HCT116 (cell line): ENCODE data around the gene ADGRL3. TPM values are rescaled to one million over a fixed set of nuclear protein-coding genes. Genes with fewer than 3 reads are reported as not detected.

Experiments used
- ATAC-seq: fragments of 200-7000 bp; cut with Tn5 transposase; 2 replicates; pipeline ENCODE4 v1.9.1; 2020; ENCODE audit warnings: mild to moderate bottlenecking, moderate library complexity
- BruUV-seq: library from RNA; stranded (reverse); fragments of 400-500 nt; replicated peaks from 2 replicates; lab custom pipeline; 2021; lab: Mats Ljungman, UMichigan
- CTCF ChIA-PET: fragments of 300-600 bp; sonication (Branson Sonifier 250); formaldehyde crosslinking; loops from one replicate; lab custom pipeline; 2021; ENCODE audit warnings: antibody characterized with exemption; lab: Charles Lee
- POLR2A ChIA-PET: fragments of 300-600, 350-600 bp; sonication (Branson Sonifier 250); formaldehyde crosslinking; loops from one replicate; lab custom pipeline; 2021; ENCODE audit warnings: antibody characterized with exemption; lab: Charles Lee
- RAD21 ChIA-PET, 2 experiments: fragments of 300-600 bp; sonication (Branson Sonifier 250); formaldehyde crosslinking; loops; one replicate each; lab custom pipeline; 2023; ENCODE audit warnings: low total read pairs in 2 of 2; ENCODE audit not compliant: uncharacterized antibody in 2 of 2, unreplicated experiment in 2 of 2, low non-redundant PET in 1 of 2; lab: Charles Lee
- DNase-seq: peaks from one replicate; pipeline ENCODE4 v3.0.0-alpha.2; 2010; ENCODE audit warnings: low read depth, low spot score
- H2AFZ ChIP-seq: fragments of 200-600 bp; shearing (Covaris generic), sonication (generic); 2 replicates; pipeline ENCODE4 v1.6.1; 2017; ENCODE audit warnings: low read depth, mixed run types, mixed read lengths, antibody characterized with exemption, low read length; ENCODE audit not compliant: poor library complexity, severe bottlenecking
- H3K27ac ChIP-seq: 2 replicates; pipeline ENCODE4 v1.5.1; 2012; ENCODE audit warnings: low read depth, low read length
- H3K27me3 ChIP-seq: fragments of 200-600 bp; sonication (generic); 2 replicates; pipeline ENCODE4 v1.6.1; 2016; ENCODE audit warnings: mixed run types, low read length, mixed read lengths; ENCODE audit not compliant: insufficient read depth
- H3K36me3 ChIP-seq, 2 experiments: fragments of 200-500 bp in 1 of 2; fragments of 200-600 bp in 1 of 2; sonication (Bioruptor generic) in 1 of 2; sonication (generic) in 1 of 2; 2 replicates each; pipeline versions ENCODE4 v1.5.1 to v1.6.1; 2014 to 2016; ENCODE audit warnings: low read length in 2 of 2, inconsistent platforms in 1 of 2, mixed read lengths in 1 of 2, mixed run types in 1 of 2; ENCODE audit not compliant: insufficient read depth in 2 of 2, control insufficient read depth in 1 of 2
- H3K4me1 ChIP-seq, 2 experiments: fragments of 200-600 bp in 1 of 2; sonication (generic) in 1 of 2; 2 replicates each; pipeline versions ENCODE4 v1.5.1 to v1.6.1; 2012 to 2017; ENCODE audit warnings: low read length in 2 of 2, inconsistent platforms in 1 of 2, mild to moderate bottlenecking in 1 of 2, mixed read lengths in 1 of 2, mixed run types in 1 of 2, moderate library complexity in 1 of 2; ENCODE audit not compliant: insufficient read depth in 2 of 2, control insufficient read depth in 1 of 2
- H3K4me2 ChIP-seq: fragments of 200-600 bp; sonication (generic); 2 replicates; pipeline ENCODE4 v1.6.1; 2017; ENCODE audit warnings: mixed run types, low read length, mixed read lengths
- H3K4me3 ChIP-seq, 2 experiments: fragments of 200-600 bp in 1 of 2; sonication (generic) in 1 of 2; replicated peaks in 1 of 2; 2 replicates each; pipeline ENCODE4 v1.5.1; 2011 to 2016; ENCODE audit warnings: low read length in 2 of 2, control low read depth in 1 of 2, low read depth in 1 of 2, mild to moderate bottlenecking in 1 of 2, mixed read lengths in 1 of 2, mixed run types in 1 of 2
- H3K79me2 ChIP-seq: fragments of 200-600 bp; sonication (generic); 2 replicates; pipeline ENCODE4 v1.6.1; 2017; ENCODE audit warnings: mild to moderate bottlenecking, mixed run types, low read length, moderate library complexity, mixed read lengths; ENCODE audit not compliant: insufficient read depth
- H3K9ac ChIP-seq: fragments of 200-600 bp; sonication (generic); 2 replicates; pipeline ENCODE4 v1.6.1; 2016; ENCODE audit warnings: low read length, mixed read lengths
- H3K9me2 ChIP-seq: fragments of 200-600 bp; sonication (generic), shearing (Covaris generic); 2 replicates; pipeline ENCODE4 v1.6.1; 2017; ENCODE audit warnings: mixed run types, mild to moderate bottlenecking, moderate library complexity; ENCODE audit not compliant: insufficient read depth
- H3K9me3 ChIP-seq, 2 experiments: fragments of 200-500 bp in 1 of 2; fragments of 200-600 bp in 1 of 2; sonication (Bioruptor generic) in 1 of 2; sonication (generic) in 1 of 2; 2 replicates each; pipeline ENCODE4 v1.6.1; 2014 to 2017; ENCODE audit warnings: low read length in 2 of 2, mixed read lengths in 2 of 2, inconsistent platforms in 1 of 2, low read depth in 1 of 2, mild to moderate bottlenecking in 1 of 2, mixed run types in 1 of 2, moderate library complexity in 1 of 2; ENCODE audit not compliant: control insufficient read depth in 1 of 2, insufficient read depth in 1 of 2
- H4K20me1 ChIP-seq: fragments of 200-600 bp; sonication (generic), shearing (Covaris generic); 2 replicates; pipeline ENCODE4 v1.6.1; 2017; ENCODE audit warnings: mixed run types, mild to moderate bottlenecking, moderate library complexity; ENCODE audit not compliant: insufficient read depth
- EGR1 ChIP-seq: IDR thresholded peaks from 2 replicates; pipeline ENCODE4 v1.6.1; 2012; ENCODE audit warnings: low read depth
- EZH2phosphoT487 ChIP-seq: fragments of 200-600 bp; IDR thresholded peaks from 2 replicates; pipeline ENCODE4 v1.6.1; 2018; ENCODE audit warnings: antibody characterized with exemption, borderline replicate concordance
- FOSL1 ChIP-seq: IDR thresholded peaks from 2 replicates; pipeline ENCODE4 v1.6.1; 2012; ENCODE audit warnings: low read depth
- MAX ChIP-seq: IDR thresholded peaks from 2 replicates; pipeline ENCODE4 v1.6.1; 2012
- POLR2AphosphoS5 ChIP-seq: IDR thresholded peaks from 2 replicates; pipeline ENCODE4 v1.6.1; 2011; ENCODE audit warnings: mild to moderate bottlenecking, low read depth, low read length, moderate library complexity
- RAD21 ChIP-seq: IDR thresholded peaks from 2 replicates; pipeline ENCODE4 v1.6.1; 2012; ENCODE audit warnings: low read depth, mild to moderate bottlenecking
- SIN3A ChIP-seq: IDR thresholded peaks from 2 replicates; pipeline ENCODE4 v1.6.1; 2012; ENCODE audit warnings: low read depth
- SP1 ChIP-seq: IDR thresholded peaks from 2 replicates; pipeline ENCODE4 v1.6.1; 2012; ENCODE audit warnings: low read depth
- ZBTB33 ChIP-seq: IDR thresholded peaks from 2 replicates; pipeline ENCODE4 v1.6.1; 2011; ENCODE audit warnings: mild to moderate bottlenecking, low read length, moderate library complexity; ENCODE audit not compliant: insufficient replicate concordance; ENCODE audit errors: extremely low read depth
- ZNF274 ChIP-seq: fragments of 200-500 bp; sonication (Bioruptor generic); IDR thresholded peaks from 2 replicates; pipeline ENCODE4 v1.6.1; 2014; ENCODE audit warnings: mild to moderate bottlenecking, low read depth, low read length, inconsistent platforms
- intact Hi-C: fragments of 100-400 bp; cut with micrococcal nuclease; formaldehyde crosslinking; loops from 2 replicates; pipeline ENCODE4 v1.10.0; 2022
- total RNA-seq: library from RNA; stranded (reverse); gene quantifications from one replicate; pipeline ENCODE4 v1.2.1, GENCODE V29; 2021; ENCODE audit not compliant: unreplicated experiment
- TF ChIP-seq, protein P1 (sequence below): IDR thresholded peaks from 2 replicates; pipeline ENCODE4 v1.6.1; 2012

The ADGRL3 gene
- total RNA-seq, 1 experiment from 2014 or later, result not detected

GRCh38 chr4:61575796-61576195 is 375.7 kb downstream of the ADGRL3 start:
- no peak overlapping the region for H3K9ac ChIP-seq
- TF ChIP-seq ZNF274 (no peak), ZBTB33 (no peak), POLR2AphosphoS5 (no peak), SIN3A (no peak), FOSL1 (no peak), MAX (no peak), EGR1 (no peak), EZH2phosphoT487 (no peak), SP1 (no peak), RAD21 (no peak)
- TF ChIP-seq, protein P1, sequence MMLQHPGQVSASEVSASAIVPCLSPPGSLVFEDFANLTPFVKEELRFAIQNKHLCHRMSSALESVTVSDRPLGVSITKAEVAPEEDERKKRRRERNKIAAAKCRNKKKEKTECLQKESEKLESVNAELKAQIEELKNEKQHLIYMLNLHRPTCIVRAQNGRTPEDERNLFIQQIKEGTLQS, result no peak
- no peaks in the 10 kb centered on the region for H3K36me3 ChIP-seq
- H3K4me2 ChIP-seq, result no peak overlapping the region
- intact Hi-C loops, result no loop called here
- no peaks in the 10 kb centered on the region for H3K9me2 ChIP-seq
- ChIA-PET RAD21 (no interaction called here), CTCF (no interaction called here), POLR2A (no interaction called here)
- no TSS peak for BruUV-seq
- H3K4me1 ChIP-seq, result no peaks in the 10 kb centered on the region
- no peak for DNase-seq
- H3K27ac ChIP-seq, result no peak overlapping the region
- H2AFZ ChIP-seq, result no peak overlapping the region
- ATAC-seq, result no peak
- H3K4me3 ChIP-seq, result no peak overlapping the region
- H3K27me3 ChIP-seq, result no peaks in the 10 kb centered on the region
- H3K9me3 ChIP-seq, result peaks cover 4 to 19% of the 10 kb centered on the region in 2 experiments; a peak in 2 of 4 replicates
- no peaks in the 10 kb centered on the region for H4K20me1 ChIP-seq
- no peaks in the 10 kb centered on the region for H3K79me2 ChIP-seq
